DMS153 treated with DMSO at 0.1 percent for 48 hours (cell line): ENCODE results near the gene BCL2L12.
"Not testable (repeated sequence)": the region's sequence is repeated elsewhere in the genome, so short reads cannot be mapped to it uniquely, and the experiment has no call there.

Experiments
- DNase-seq: peaks from one replicate; lab custom pipeline; 2025; ENCODE audit not compliant: unreplicated experiment; lab: John Stamatoyannopoulos, UW

The BCL2L12 gene

GRCh38 chr19:49704888-49705642 lies 39.3 kb downstream of the BCL2L12 start:
- DNase-seq = no peak

- DNase-seq = no peak
These were observed 40.2 kb downstream of the BCL2L12 start for GRCh38 chr19:49705919-49706318.

- DNase-seq = no peak
These were observed 44.7 kb downstream of the BCL2L12 start for GRCh38 chr19:49710372-49710951.

DNA sequence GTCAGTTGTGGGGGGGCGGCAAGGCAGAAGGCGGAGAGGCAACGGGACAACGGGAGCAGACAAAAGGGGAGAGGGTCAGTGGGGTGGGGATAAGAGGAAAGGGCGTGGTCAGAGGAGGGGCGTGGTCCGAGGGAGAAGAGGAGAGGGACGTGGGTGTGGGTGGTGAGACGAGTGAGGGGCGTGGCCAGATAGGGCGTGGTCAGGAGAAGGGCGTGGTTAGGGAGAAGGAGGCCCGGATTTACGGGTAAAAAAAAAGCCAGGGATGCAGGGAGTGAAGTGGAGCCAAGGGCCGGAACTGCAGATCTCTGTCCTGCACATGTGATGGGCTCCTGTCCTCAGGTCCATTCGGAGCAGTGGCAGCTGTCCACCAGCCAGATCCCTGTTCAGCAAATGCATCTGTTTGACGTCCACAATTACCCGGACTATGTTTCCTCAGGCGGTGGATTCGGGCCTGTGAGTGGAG lies 46.7 kb downstream of the BCL2L12 start:
- DNase-seq = no peak

DNA sequence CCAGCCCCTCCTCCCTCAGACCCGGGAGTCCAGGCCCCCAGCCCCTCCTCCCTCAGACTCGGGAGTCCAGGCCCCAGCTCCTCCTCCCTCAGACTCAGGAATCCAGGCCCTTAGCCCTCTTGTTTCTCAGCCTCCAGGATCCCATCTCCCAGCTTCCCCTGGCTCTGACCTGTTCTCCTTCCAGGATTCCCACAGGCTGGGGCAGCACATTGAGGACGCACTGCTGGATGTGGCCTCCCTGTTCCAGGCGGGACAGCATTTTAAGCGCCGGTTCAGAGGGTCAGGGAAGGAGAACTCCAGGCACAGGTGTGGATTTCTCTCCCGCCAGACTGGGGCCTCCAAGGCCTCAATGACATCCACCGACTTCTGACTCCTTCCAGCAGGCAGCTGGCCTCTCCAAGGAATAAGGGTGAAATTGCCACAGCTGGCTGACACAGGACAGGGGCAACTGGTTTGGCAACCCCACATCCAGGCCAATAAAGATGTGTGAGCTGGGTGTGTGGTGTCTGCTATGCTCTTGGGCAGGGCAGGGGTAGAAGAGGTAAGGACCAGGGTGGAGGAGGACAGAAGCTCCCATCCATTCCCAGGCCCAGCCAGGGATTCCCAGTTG lies 47.6 kb downstream of the BCL2L12 start:
- no peak for DNase-seq

DNA sequence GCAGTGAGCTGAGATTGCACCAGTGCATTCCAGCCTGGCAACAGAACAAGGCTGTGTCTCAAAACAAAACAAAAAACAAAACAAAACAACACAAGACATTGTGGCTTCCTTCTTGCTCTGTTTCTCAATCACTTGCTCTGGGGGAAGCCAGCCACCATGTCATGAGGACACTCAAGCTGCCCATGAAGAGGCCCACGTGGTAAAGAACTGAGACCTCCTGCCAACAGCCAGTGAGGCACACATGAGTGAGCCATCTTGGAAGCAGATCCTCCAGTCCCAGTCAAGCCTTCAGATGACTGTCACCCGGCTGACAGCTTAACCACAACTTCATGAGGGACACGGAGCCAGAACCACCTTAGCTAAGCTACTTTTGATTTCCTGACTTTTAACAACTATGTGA lies 50.4 kb downstream of the BCL2L12 start:
- DNase-seq = no peak

DNA sequence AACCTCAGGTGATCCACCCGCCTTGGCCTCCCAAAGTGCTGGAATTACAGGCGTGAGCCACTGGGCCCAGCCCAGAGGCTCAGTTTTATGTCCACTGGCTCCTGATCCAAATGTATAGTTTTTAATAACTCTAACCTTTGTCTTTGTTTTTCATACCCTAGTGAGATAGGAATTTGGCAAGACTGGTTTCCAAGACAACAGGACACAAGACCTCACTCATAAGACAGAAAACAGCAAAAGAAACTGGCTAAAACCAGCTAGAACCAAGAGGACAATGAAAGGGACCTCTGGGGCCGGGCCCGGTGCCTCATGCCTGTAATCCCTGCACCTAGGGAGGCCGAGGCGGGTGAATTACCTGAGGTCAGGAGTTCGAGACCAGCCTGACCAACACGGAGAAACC lies 52.8 kb downstream of the BCL2L12 start:
- DNase-seq = no peak

DNA sequence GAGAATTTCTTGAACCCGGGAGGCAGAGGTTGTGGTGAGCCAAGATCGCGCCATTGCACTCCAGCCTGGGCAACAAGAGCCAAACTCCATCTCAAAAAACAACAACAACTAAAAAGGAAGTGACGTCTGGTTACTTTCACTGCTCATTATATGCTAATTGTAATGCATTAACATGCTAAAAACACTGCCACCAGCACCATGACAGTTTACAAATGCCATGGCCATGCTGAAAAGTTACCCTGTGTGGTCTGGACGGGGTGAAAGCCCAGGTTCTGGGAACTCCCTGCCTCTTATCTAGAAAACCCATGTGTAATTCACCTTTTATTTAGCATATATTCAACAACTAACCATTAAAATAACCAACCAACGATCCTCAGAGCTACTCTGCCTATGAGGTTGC lies 53.3 kb downstream of the BCL2L12 start:
- no peak for DNase-seq

DNA sequence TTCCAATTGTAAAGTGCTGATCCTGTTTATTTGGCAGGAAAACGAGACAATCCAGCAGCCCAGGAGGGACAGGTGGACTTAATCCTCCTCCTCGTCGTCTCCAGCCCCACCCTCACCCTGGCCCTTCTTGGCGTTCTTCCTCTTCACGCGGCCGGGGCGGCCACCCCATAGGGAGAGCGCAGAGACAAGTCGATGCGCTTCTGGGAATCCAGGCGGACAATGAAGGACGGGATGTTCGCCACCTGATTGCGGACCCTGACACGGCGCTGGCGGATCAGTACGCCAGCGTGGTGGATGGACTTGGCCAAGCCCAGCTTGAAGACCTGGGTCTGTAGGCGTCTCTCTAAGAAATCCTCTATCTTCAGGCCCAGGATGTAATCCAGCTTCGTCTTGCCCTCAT lies 53.7 kb downstream of the BCL2L12 start:
- not testable (repeated sequence) for DNase-seq
